Tibial nerve (tissue), 4 donors: ENCODE results near the gene LGR5.

Source experiments
- EP300 ChIP-seq, 2 donors: sonication (generic); formaldehyde crosslinking; IDR thresholded peaks; one replicate each; pipeline ENCODE4 v1.6.1; 2017; ENCODE audit warnings: antibody characterized with exemption in 2 of 2, mild to moderate bottlenecking in 1 of 2
- POLR2A ChIP-seq, 2 donors: fragments of 450-650 bp; IDR thresholded peaks; one replicate each; pipeline ENCODE4 v1.6.1; 2017; ENCODE audit warnings: antibody characterized with exemption in 2 of 2, mild to moderate bottlenecking in 2 of 2, moderate library complexity in 2 of 2
- TF ChIP-seq, protein P1 (sequence below), 5 experiments: fragments of 200-600 bp in 3 of 5; fragments of 450-650 bp in 2 of 5; sonication (generic) in 3 of 5; IDR thresholded peaks; one replicate each; pipeline ENCODE4 v1.5.1; 2016 to 2019; ENCODE audit warnings: antibody characterized with exemption in 5 of 5, mild to moderate bottlenecking in 3 of 5, moderate library complexity in 2 of 5

- TF ChIP-seq, protein P1, sequence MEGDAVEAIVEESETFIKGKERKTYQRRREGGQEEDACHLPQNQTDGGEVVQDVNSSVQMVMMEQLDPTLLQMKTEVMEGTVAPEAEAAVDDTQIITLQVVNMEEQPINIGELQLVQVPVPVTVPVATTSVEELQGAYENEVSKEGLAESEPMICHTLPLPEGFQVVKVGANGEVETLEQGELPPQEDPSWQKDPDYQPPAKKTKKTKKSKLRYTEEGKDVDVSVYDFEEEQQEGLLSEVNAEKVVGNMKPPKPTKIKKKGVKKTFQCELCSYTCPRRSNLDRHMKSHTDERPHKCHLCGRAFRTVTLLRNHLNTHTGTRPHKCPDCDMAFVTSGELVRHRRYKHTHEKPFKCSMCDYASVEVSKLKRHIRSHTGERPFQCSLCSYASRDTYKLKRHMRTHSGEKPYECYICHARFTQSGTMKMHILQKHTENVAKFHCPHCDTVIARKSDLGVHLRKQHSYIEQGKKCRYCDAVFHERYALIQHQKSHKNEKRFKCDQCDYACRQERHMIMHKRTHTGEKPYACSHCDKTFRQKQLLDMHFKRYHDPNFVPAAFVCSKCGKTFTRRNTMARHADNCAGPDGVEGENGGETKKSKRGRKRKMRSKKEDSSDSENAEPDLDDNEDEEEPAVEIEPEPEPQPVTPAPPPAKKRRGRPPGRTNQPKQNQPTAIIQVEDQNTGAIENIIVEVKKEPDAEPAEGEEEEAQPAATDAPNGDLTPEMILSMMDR (IDR thresholded peaks at IDR 0.05): no peak
- TF ChIP-seq POLR2A (IDR thresholded peaks at IDR 0.05) (no peak), EP300 (IDR thresholded peaks at IDR 0.05) (no peak)
Measured at GRCh38 chr12:71447691-71448132, 8.1 kb downstream of the LGR5 start.
